Keratinocyte (primary cell): ENCODE measurements around the gene TNFRSF25. TPM values are rescaled to one million over a fixed set of nuclear protein-coding genes. Genes with fewer than 3 reads are reported as not detected.

Experiments used
- DNase-seq: peaks from one replicate; pipeline ENCODE4 v3.0.0-alpha.2; 2011; ENCODE audit warnings: low read depth, missing footprints, low spot score
- FAIRE-seq: peaks from 2 replicates; lab custom pipeline; 2011; peaks lifted over from hg19 to GRCh38; lab: Jason Lieb, UNC
- H2AFZ ChIP-seq: 2 replicates; pipeline ENCODE4 v1.6.0; 2012; ENCODE audit warnings: low read length, control low read depth, inconsistent platforms; ENCODE audit not compliant: control insufficient read depth
- H3K27ac ChIP-seq: 2 replicates; pipeline ENCODE4 v1.5.1; 2011; ENCODE audit warnings: low read length; ENCODE audit not compliant: control insufficient read depth, insufficient read depth
- H3K27me3 ChIP-seq: 3 replicates; pipeline ENCODE4 v1.6.0; 2011; ENCODE audit warnings: low read length; ENCODE audit not compliant: control insufficient read depth, insufficient read depth; ENCODE audit errors: extremely low read depth
- H3K36me3 ChIP-seq, 2 experiments: 2 replicates in 1 of 2; 3 replicates in 1 of 2; pipeline ENCODE4 v1.5.1; 2011; ENCODE audit warnings: low read length in 2 of 2, mild to moderate bottlenecking in 1 of 2; ENCODE audit not compliant: control insufficient read depth in 2 of 2, insufficient read depth in 2 of 2; ENCODE audit errors: extremely low read depth in 1 of 2
- H3K4me1 ChIP-seq: 3 replicates; pipeline ENCODE4 v1.5.1; 2011; ENCODE audit warnings: low read length; ENCODE audit not compliant: control insufficient read depth, insufficient read depth; ENCODE audit errors: extremely low read depth
- H3K4me2 ChIP-seq: 3 replicates; pipeline ENCODE4 v1.6.0; 2011; ENCODE audit warnings: low read depth, low read length; ENCODE audit not compliant: control insufficient read depth, insufficient read depth; ENCODE audit errors: extremely low read depth
- H3K4me3 ChIP-seq, 3 experiments: fragments of 200-600 bp in 1 of 3; sonication (generic) in 1 of 3; 2 replicates in 2 of 3; 3 replicates in 1 of 3; pipeline ENCODE4 v1.5.1; 2011 to 2016; ENCODE audit warnings: low read length in 3 of 3, mild to moderate bottlenecking in 3 of 3, control low read depth in 2 of 3, inconsistent platforms in 1 of 3, low read depth in 1 of 3, mixed read lengths in 1 of 3, mixed run types in 1 of 3, moderate library complexity in 1 of 3; ENCODE audit not compliant: control insufficient read depth in 2 of 3, insufficient read depth in 2 of 3; ENCODE audit errors: extremely low read depth in 1 of 3
- H3K79me2 ChIP-seq: 2 replicates; pipeline ENCODE4 v1.6.0; 2012; ENCODE audit warnings: low read length; ENCODE audit not compliant: control insufficient read depth, insufficient read depth
- H3K9ac ChIP-seq: 3 replicates; pipeline ENCODE4 v1.6.0; 2011; ENCODE audit warnings: low read length; ENCODE audit not compliant: control insufficient read depth, insufficient read depth; ENCODE audit errors: extremely low read depth
- H3K9me1 ChIP-seq: 3 replicates; pipeline ENCODE4 v1.6.0; 2011; ENCODE audit warnings: low read length; ENCODE audit not compliant: control insufficient read depth, insufficient read depth; ENCODE audit errors: extremely low read depth
- H3K9me3 ChIP-seq: 2 replicates; pipeline ENCODE4 v1.5.1; 2012; ENCODE audit warnings: low read depth, low read length; ENCODE audit not compliant: control insufficient read depth
- H4K20me1 ChIP-seq: 3 replicates; pipeline ENCODE4 v1.6.0; 2011; ENCODE audit warnings: low read length; ENCODE audit not compliant: control insufficient read depth, insufficient read depth; ENCODE audit errors: extremely low read depth
- CTCF ChIP-seq, 3 experiments: IDR thresholded peaks in 1 of 3; conservative IDR thresholded peaks in 1 of 3; optimal IDR thresholded peaks in 1 of 3; 2 replicates in 2 of 3; 3 replicates in 1 of 3; pipeline versions ENCODE3 to v1.5.1; 2011; ENCODE audit warnings: low read length in 3 of 3, mild to moderate bottlenecking in 3 of 3, moderate library complexity in 2 of 3, control low read depth in 1 of 3, inconsistent platforms in 1 of 3; ENCODE audit not compliant: insufficient read depth in 2 of 3; ENCODE audit errors: extremely low read depth in 1 of 3
- EZH2 ChIP-seq: IDR thresholded peaks from one replicate; pipeline ENCODE4 v1.6.1; 2012; ENCODE audit warnings: inconsistent platforms, mild to moderate bottlenecking, low read length, moderate library complexity
- dilution Hi-C: fragments of 300-500 bp; cut with MboI; formaldehyde crosslinking; loops from one replicate; pipeline ENCODE4 v1.7.0; 2020; ENCODE audit warnings: low sequenced_read_pairs; ENCODE audit not compliant: extremely low pct_ligation_motif_present
- polyA plus RNA-seq, 5 experiments: library from polyadenylated mRNA; depleted of rRNA in 3 of 5; stranded (reverse) in 3 of 5; stranded (forward) in 1 of 5; unstranded in 1 of 5; fragments of >200 nt; gene quantifications; 1 replicate in 1 of 5; 2 replicates in 3 of 5; 3 replicates in 1 of 5; pipeline versions ENCODE4 v1.2.1 to v1.2.3, GENCODE V29; 2011 to 2012; ENCODE audit warnings: missing spikeins in 2 of 5, low read depth in 1 of 5, low replicate concordance in 1 of 5

Gene TNFRSF25
- polyA plus RNA-seq, 1 donor (not counting 4 experiments of a cell fraction or from before 2014, with no cell fraction given) = 12.4 TPM

GRCh38 chr1:6425658-6426057, 40.3 kb downstream of the TNFRSF25 start:
- H3K4me1 ChIP-seq = peaks cover 53% of the 10 kb centered on the region
- no peak overlapping the region for H2AFZ ChIP-seq
- TF ChIP-seq CTCF (optimal IDR thresholded peaks at IDR 0.05 in 1 of 3, IDR thresholded peaks at IDR 0.05 in 1 of 3, conservative IDR thresholded peaks at IDR 0.05 in 1 of 3; ENCODE audit: extremely low read depth in 1 of 3, insufficient read depth in 2 of 3, low read length in 3 of 3) = no peak
- no peak for TF ChIP-seq EZH2
- H3K27me3 ChIP-seq = peaks cover 27% of the 10 kb centered on the region
- no peaks in the 10 kb centered on the region for H3K36me3 ChIP-seq
- H4K20me1 ChIP-seq = no peaks in the 10 kb centered on the region
- H3K9me1 ChIP-seq = no peaks in the 10 kb centered on the region
- H3K4me2 ChIP-seq = peak overlapping the region; percentile 19
- dilution Hi-C loops = no loop called here
- H3K9me3 ChIP-seq = no peaks in the 10 kb centered on the region
- no peak for DNase-seq
- peak; percentile 48 for FAIRE-seq
- peak overlapping the region in 2 of 3 experiments; percentile 13 to 21 for H3K4me3 ChIP-seq
- no peak overlapping the region for H3K27ac ChIP-seq
- H3K9ac ChIP-seq = peak overlapping the region; percentile 24
- H3K79me2 ChIP-seq = no peaks in the 10 kb centered on the region

- Histone ChIP-seq H3K27ac (no peak within 1 kb of the TSS), H4K20me1 (no peaks in the 10 kb centered on the region), H2AFZ (peak within 1 kb of the TSS; percentile 60), H3K9me1 (no peaks in the 10 kb centered on the region), H3K4me1 (peaks cover 60% of the 10 kb centered on the region), H3K36me3 (no peaks in the 10 kb centered on the region), H3K79me2 (no peaks in the 10 kb centered on the region), H3K4me2 (peak within 1 kb of the TSS; percentile 73), H3K9me3 (no peaks in the 10 kb centered on the region), H3K27me3 (peaks cover 19% of the 10 kb centered on the region), H3K9ac (peak within 1 kb of the TSS; percentile 58), H3K4me3 (peak within 1 kb of the TSS in 2 of 3 experiments; percentile 13 to 46)
- dilution Hi-C loops = no loop called here
- FAIRE-seq (no peak), DNase-seq (no peak)
- TF ChIP-seq CTCF (optimal IDR thresholded peaks at IDR 0.05 in 1 of 3, IDR thresholded peaks at IDR 0.05 in 1 of 3, conservative IDR thresholded peaks at IDR 0.05 in 1 of 3; ENCODE audit: extremely low read depth in 1 of 3, insufficient read depth in 2 of 3, low read length in 3 of 3) (no peak), EZH2 (no peak)
These were observed 41.1 kb downstream of the TNFRSF25 start, which contains the start of gene ESPN for GRCh38 chr1:6424619-6425593. Gene ESPN (plus strand): TSS chr1:6424776. CDS start chr1:6424956, 180 bp downstream.
